Activated B cell treated with CpG ODN at 0.5 μM for 24 hours (primary cell): ENCODE data around the gene TIAL1. TPM values are rescaled to one million over a fixed set of nuclear protein-coding genes. Genes with fewer than 3 reads are reported as not detected.

Source experiments
- ATAC-seq: fragments of 200-7000 bp; cut with Tn5 transposase; one replicate; pipeline ENCODE4 v1.10.0; 2021; ENCODE audit warnings: low read depth, mild to moderate bottlenecking, moderate library complexity
- CTCF ChIA-PET: fragments of 350-600 bp; sonication (Branson Sonifier 250); formaldehyde crosslinking; loops from one replicate; lab custom pipeline; 2021; ENCODE audit warnings: antibody characterized with exemption; lab: Charles Lee
- POLR2A ChIA-PET: fragments of 350-600 bp; sonication (Branson Sonifier 250); formaldehyde crosslinking; loops from one replicate; lab custom pipeline; 2021; ENCODE audit warnings: antibody characterized with exemption; lab: Charles Lee
- DNase-seq: peaks from one replicate; pipeline ENCODE4 v3.0.0; 2022
- H3K27ac Mint-ChIP-seq: one replicate; pipeline ENCODE4 v1.8.0; 2020; ENCODE audit warnings: mixed read lengths
- H3K27me3 Mint-ChIP-seq: one replicate; pipeline ENCODE4 v1.8.0; 2021; ENCODE audit warnings: mixed read lengths
- H3K36me3 Mint-ChIP-seq: one replicate; pipeline ENCODE4 v1.8.0; 2021; ENCODE audit warnings: low read depth, mixed read lengths
- H3K4me1 Mint-ChIP-seq: one replicate; pipeline ENCODE4 v1.8.0; 2021; ENCODE audit warnings: mixed read lengths
- H3K4me3 Mint-ChIP-seq: one replicate; pipeline ENCODE4 v1.8.0; 2020; ENCODE audit warnings: mild to moderate bottlenecking, mixed read lengths
- H3K9me3 Mint-ChIP-seq: one replicate; pipeline ENCODE4 v1.8.0; 2020; ENCODE audit warnings: mixed read lengths
- intact Hi-C: fragments of 100-400 bp; cut with micrococcal nuclease; formaldehyde crosslinking; loops from one replicate; pipeline ENCODE4 v1.15.1; 2024
- total RNA-seq: library from RNA; stranded (reverse); gene quantifications from 2 replicates; pipeline ENCODE4 v1.2.3, GENCODE V29; 2022
- TF ChIP-seq, protein P1 (sequence below): fragments of 200-600 bp; IDR thresholded peaks from one replicate; pipeline ENCODE4 v1.8.0; 2022; ENCODE audit warnings: antibody characterized with exemption, mild to moderate bottlenecking

TIAL1 gene
- total RNA-seq, 1 donor from 2014 or later, result 155 TPM

DNA sequence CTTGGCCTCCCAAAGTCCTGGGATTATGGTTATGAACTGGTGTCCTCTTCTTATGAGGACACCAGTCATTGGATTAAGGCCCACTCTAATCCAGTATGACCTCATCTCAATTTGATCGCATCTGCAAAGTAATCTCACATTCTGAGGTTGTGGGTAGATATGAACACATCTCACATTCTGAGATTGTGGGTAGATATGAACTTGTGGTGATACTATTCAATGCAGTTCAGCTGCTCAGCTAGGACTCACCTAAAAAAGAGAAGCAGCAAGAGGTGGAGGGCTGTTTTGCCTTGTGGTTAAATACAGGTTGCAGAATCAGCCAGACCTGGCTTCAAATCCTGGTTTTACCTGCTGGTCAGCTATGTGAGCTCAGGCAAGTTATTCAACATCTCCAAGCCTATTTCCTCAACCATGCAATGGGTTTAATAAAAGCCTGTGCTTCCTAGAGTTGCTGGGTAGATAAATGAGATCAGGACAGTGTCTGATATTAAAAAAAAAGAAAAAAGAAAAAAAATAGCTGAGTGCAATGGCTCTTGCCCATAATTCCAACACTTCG is 45.9 kb upstream of the TIAL1 start:
- TF ChIP-seq, protein P1, sequence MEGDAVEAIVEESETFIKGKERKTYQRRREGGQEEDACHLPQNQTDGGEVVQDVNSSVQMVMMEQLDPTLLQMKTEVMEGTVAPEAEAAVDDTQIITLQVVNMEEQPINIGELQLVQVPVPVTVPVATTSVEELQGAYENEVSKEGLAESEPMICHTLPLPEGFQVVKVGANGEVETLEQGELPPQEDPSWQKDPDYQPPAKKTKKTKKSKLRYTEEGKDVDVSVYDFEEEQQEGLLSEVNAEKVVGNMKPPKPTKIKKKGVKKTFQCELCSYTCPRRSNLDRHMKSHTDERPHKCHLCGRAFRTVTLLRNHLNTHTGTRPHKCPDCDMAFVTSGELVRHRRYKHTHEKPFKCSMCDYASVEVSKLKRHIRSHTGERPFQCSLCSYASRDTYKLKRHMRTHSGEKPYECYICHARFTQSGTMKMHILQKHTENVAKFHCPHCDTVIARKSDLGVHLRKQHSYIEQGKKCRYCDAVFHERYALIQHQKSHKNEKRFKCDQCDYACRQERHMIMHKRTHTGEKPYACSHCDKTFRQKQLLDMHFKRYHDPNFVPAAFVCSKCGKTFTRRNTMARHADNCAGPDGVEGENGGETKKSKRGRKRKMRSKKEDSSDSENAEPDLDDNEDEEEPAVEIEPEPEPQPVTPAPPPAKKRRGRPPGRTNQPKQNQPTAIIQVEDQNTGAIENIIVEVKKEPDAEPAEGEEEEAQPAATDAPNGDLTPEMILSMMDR, result no peak
- Mint-ChIP-seq H3K4me1 (no peaks in the 10 kb centered on the region), H3K36me3 (no peaks in the 10 kb centered on the region), H3K27me3 (no peaks in the 10 kb centered on the region), H3K4me3 (no peak overlapping the region), H3K27ac (no peak overlapping the region), H3K9me3 (no peaks in the 10 kb centered on the region)
- ATAC-seq (no peak), DNase-seq (no peak)
- ChIA-PET CTCF (no interaction called here), POLR2A (no interaction called here)
- intact Hi-C loops, result no loop called here

DNA sequence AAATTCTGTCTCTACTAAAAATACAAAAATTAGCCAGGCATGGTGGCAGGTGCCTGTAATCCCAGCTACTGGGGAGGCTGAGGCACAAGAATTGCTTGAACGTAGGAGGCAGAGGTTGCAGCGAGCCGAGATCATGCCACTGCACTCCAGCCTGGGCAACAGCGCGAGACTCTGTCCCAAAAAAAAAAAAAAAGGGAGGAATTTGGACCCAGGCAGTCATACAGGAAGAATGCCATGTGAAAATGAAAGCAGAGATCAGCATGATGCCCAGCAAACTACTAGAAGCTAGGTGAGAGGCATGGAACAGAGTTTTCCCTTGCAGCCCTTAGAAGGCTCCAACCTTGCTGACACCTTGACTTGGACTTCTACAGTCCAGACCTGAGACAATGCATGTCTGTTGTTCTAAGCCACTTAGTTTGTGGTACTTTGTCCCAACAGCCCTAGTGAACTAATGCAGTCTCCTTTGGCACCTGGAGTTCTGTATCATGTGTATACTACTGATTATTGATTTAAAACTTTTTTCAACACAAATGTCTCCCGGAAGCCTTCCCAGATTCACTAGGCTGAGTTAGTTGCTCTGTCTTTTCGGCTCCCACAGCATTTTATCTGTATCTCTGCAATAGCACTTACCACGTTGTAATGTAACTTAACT is 44.2 kb upstream of the TIAL1 start:
- ChIA-PET POLR2A (interaction anchor here (0.6 kb wide), 1 partner anchor 37 kb away, joined by 5 read pairs; no protein-coding TSS in a partner anchor), CTCF (no interaction called here)
- H3K9me3 Mint-ChIP-seq, result no peaks in the 10 kb centered on the region
- intact Hi-C loops, result no loop called here
- TF ChIP-seq, protein P1, result no peak
- no peak overlapping the region for H3K27ac Mint-ChIP-seq
- ATAC-seq, result no peak
- H3K27me3 Mint-ChIP-seq, result no peaks in the 10 kb centered on the region
- no peaks in the 10 kb centered on the region for H3K4me1 Mint-ChIP-seq
- DNase-seq, result no peak
- H3K4me3 Mint-ChIP-seq, result no peak overlapping the region
- H3K36me3 Mint-ChIP-seq, result no peaks in the 10 kb centered on the region

DNA sequence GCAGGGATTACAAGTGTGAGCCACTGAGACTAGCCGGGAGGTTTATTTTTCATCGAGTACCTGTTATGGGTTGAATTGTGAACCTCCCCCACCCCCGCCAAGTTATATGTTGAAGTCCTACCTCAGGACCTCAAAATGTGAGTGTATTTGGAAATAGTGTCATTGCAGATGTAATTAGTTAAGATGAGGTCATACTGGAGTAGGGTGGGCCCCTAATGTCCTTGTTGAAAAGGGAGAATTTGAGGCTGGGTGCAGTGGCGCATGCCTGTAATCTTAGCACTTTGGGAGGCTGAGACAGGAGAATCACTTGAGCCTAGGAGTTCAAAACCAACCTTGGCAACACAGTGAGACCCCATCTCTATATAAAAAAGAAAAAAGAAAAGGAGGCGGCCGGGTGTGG is 43.6 kb upstream of the TIAL1 start:
- no peak for DNase-seq
- no peaks in the 10 kb centered on the region for H3K9me3 Mint-ChIP-seq
- H3K36me3 Mint-ChIP-seq, result no peaks in the 10 kb centered on the region
- H3K4me3 Mint-ChIP-seq, result no peak overlapping the region
- TF ChIP-seq, protein P1, result no peak
- H3K4me1 Mint-ChIP-seq, result no peaks in the 10 kb centered on the region
- POLR2A ChIA-PET, result interaction anchor here (0.7 kb wide), 1 partner anchor 17 kb away, joined by 4 read pairs; no protein-coding TSS in a partner anchor
- no peak overlapping the region for H3K27ac Mint-ChIP-seq
- no peaks in the 10 kb centered on the region for H3K27me3 Mint-ChIP-seq
- intact Hi-C loops, result no loop called here
- no peak for ATAC-seq
- CTCF ChIA-PET, result no interaction called here

DNA sequence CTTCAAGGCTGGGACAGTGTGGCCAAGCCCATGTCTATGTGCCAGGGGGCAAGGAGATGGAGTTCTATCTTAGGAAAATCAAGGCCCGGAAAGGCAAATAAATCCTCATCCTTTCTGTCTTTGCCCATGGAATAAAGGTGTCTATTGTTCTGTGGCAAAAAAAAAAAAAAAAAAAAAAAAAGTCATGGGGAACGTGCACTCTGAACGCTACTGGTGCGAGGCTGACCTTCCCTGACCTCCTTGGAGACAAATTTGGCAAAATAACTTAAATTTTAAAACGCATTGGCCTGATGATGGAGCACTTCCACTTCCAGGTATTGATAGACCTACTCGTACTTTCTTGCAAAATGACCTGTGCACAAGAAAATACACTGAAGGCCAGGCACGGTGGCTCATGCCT is 42.2 kb upstream of the TIAL1 start:
- Mint-ChIP-seq H3K27me3 (no peaks in the 10 kb centered on the region), H3K27ac (no peak overlapping the region), H3K36me3 (no peaks in the 10 kb centered on the region), H3K4me3 (no peak overlapping the region), H3K9me3 (no peaks in the 10 kb centered on the region), H3K4me1 (no peaks in the 10 kb centered on the region)
- ChIA-PET CTCF (no interaction called here), POLR2A (no interaction called here)
- ATAC-seq, result no peak
- no peak for DNase-seq
- intact Hi-C loops, result no loop called here
- TF ChIP-seq, protein P1, result no peak

DNA sequence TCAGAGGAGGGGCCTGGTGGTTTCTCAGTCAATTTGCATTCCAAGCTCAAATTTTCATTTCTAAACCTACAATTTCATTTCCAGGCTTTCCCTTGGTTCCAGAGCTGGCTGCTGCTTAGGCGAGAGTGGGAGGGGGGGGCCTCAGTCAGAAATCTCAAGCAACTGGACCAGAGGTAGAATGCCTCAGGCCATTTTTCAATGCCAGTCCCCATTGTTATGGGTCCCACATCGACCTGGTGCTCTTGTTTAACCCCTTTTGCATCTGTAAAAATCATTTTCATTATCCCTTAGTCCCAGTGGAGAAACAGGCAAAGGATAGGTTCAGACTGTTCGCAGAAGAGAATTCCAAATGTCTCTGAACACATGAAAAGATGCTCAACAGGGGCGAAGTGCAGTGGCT is 40.9 kb upstream of the TIAL1 start:
- ATAC-seq (no peak), DNase-seq (no peak)
- Mint-ChIP-seq H3K9me3 (no peaks in the 10 kb centered on the region), H3K36me3 (no peaks in the 10 kb centered on the region), H3K4me3 (no peak overlapping the region), H3K27ac (no peak overlapping the region), H3K4me1 (no peaks in the 10 kb centered on the region), H3K27me3 (no peaks in the 10 kb centered on the region)
- TF ChIP-seq, protein P1, result no peak
- ChIA-PET CTCF (interaction anchor here (0.8 kb wide), 1 partner anchor 12 kb away, joined by 3 read pairs; no protein-coding TSS in a partner anchor), POLR2A (no interaction called here)
- intact Hi-C loops, result no loop called here
